Activated B cell treated with CpG ODN at 0.5 μM for 24 hours (primary cell): ENCODE data around the gene LAGE3. TPM values are rescaled to one million over a fixed set of nuclear protein-coding genes. Genes with fewer than 3 reads are reported as not detected.
A peak's percentile ranks its signal among the peaks of the same experiment; 100 is the strongest.

Experiments used
- ATAC-seq: fragments of 200-7000 bp; cut with Tn5 transposase; one replicate; pipeline ENCODE4 v1.10.0; 2021; ENCODE audit warnings: low read depth, mild to moderate bottlenecking, moderate library complexity
- CTCF ChIA-PET: fragments of 350-600 bp; sonication (Branson Sonifier 250); formaldehyde crosslinking; loops from one replicate; lab custom pipeline; 2021; ENCODE audit warnings: antibody characterized with exemption; lab: Charles Lee
- POLR2A ChIA-PET: fragments of 350-600 bp; sonication (Branson Sonifier 250); formaldehyde crosslinking; loops from one replicate; lab custom pipeline; 2021; ENCODE audit warnings: antibody characterized with exemption; lab: Charles Lee
- DNase-seq: peaks from one replicate; pipeline ENCODE4 v3.0.0; 2022
- H3K27ac Mint-ChIP-seq: one replicate; pipeline ENCODE4 v1.8.0; 2020; ENCODE audit warnings: mixed read lengths
- H3K27me3 Mint-ChIP-seq: one replicate; pipeline ENCODE4 v1.8.0; 2021; ENCODE audit warnings: mixed read lengths
- H3K36me3 Mint-ChIP-seq: one replicate; pipeline ENCODE4 v1.8.0; 2021; ENCODE audit warnings: low read depth, mixed read lengths
- H3K4me1 Mint-ChIP-seq: one replicate; pipeline ENCODE4 v1.8.0; 2021; ENCODE audit warnings: mixed read lengths
- H3K4me3 Mint-ChIP-seq: one replicate; pipeline ENCODE4 v1.8.0; 2020; ENCODE audit warnings: mild to moderate bottlenecking, mixed read lengths
- H3K9me3 Mint-ChIP-seq: one replicate; pipeline ENCODE4 v1.8.0; 2020; ENCODE audit warnings: mixed read lengths
- CTCF ChIP-seq: fragments of 200-600 bp; IDR thresholded peaks from one replicate; pipeline ENCODE4 v1.8.0; 2022; ENCODE audit warnings: antibody characterized with exemption, mild to moderate bottlenecking
- intact Hi-C: fragments of 100-400 bp; cut with micrococcal nuclease; formaldehyde crosslinking; loops from one replicate; pipeline ENCODE4 v1.15.1; 2024
- total RNA-seq: library from RNA; stranded (reverse); gene quantifications from 2 replicates; pipeline ENCODE4 v1.2.3, GENCODE V29; 2022

Gene LAGE3
- total RNA-seq, 1 donor from 2014 or later, result 16.6 TPM

- ATAC-seq (peak; percentile 69), DNase-seq (peak; percentile 62)
- intact Hi-C loops, result loop anchor here (1.0 to 5.0 kb wide), 4 partner anchors 9 to 42 kb away; partner anchors contain the start of genes ATP6AP1, LAGE3 and RPL10
- Mint-ChIP-seq H3K4me1 (peaks cover 22% of the 10 kb centered on the region), H3K4me3 (peak within 1 kb of the TSS; percentile 88), H3K36me3 (peaks cover 47% of the 10 kb centered on the region), H3K27me3 (no peaks in the 10 kb centered on the region), H3K9me3 (no peaks in the 10 kb centered on the region), H3K27ac (peak within 1 kb of the TSS; percentile 86)
- ChIA-PET CTCF (no interaction called here), POLR2A (interaction anchor here (1.0 kb wide), 1 partner anchor 9 kb away, joined by 3 read pairs; the partner anchor contains the start of gene ATP6AP1)
- TF ChIP-seq CTCF, result no peak
These were observed 41.9 kb downstream of the LAGE3 start, which contains the start of gene GDI1 for GRCh38 chrX:154436983-154437752. GDI1 (plus strand) TSS chrX:154437154; CDS start chrX:154437255, 101 bp downstream.

GRCh38 chrX:154436374-154436982 is 42.6 kb downstream of the LAGE3 start:
- Mint-ChIP-seq H3K27ac (peak overlapping the region; percentile 86), H3K4me1 (peaks cover 23% of the 10 kb centered on the region), H3K27me3 (no peaks in the 10 kb centered on the region), H3K36me3 (peaks cover 41% of the 10 kb centered on the region), H3K4me3 (peak overlapping the region; percentile 80), H3K9me3 (no peaks in the 10 kb centered on the region)
- peak; percentile 30 for DNase-seq
- ATAC-seq, result peak; percentile 77
- POLR2A ChIA-PET, result interaction anchor here (1.0 to 1.1 kb wide), 3 partner anchors 8 to 38 kb away, joined by 3 to 5 read pairs (median 3); partner anchors contain the start of genes ATP6AP1 and RPL10
- TF ChIP-seq CTCF, result no peak
- intact Hi-C loops, result loop anchor here (1.0 to 5.0 kb wide), 4 partner anchors 8 to 42 kb away; partner anchors contain the start of genes ATP6AP1, LAGE3 and RPL10
- CTCF ChIA-PET, result no interaction called here

GRCh38 chrX:154435171-154435733 is 43.8 kb downstream of the LAGE3 start:
- intact Hi-C loops, result loop anchor here (5.0 kb wide), 1 partner anchor 38 kb away; the partner anchor contains the start of gene RPL10
- ChIA-PET POLR2A (interaction anchor here (1.1 kb wide), 2 partner anchors 10 to 37 kb away, joined by 3 to 5 read pairs; partner anchors contain the start of gene RPL10), CTCF (no interaction called here)
- Mint-ChIP-seq H3K27ac (peak overlapping the region; percentile 7), H3K9me3 (no peaks in the 10 kb centered on the region), H3K27me3 (no peaks in the 10 kb centered on the region), H3K36me3 (peaks cover 38% of the 10 kb centered on the region), H3K4me3 (no peak overlapping the region), H3K4me1 (peaks cover 32% of the 10 kb centered on the region)
- no peak for TF ChIP-seq CTCF
- ATAC-seq (no peak), DNase-seq (no peak)

GRCh38 chrX:154434394-154435168 is 44.5 kb downstream of the LAGE3 start:
- intact Hi-C loops, result loop anchor here (5.0 kb wide), 1 partner anchor 37 kb away; the partner anchor contains the start of gene RPL10
- no peak overlapping the region for H3K27ac Mint-ChIP-seq
- ChIA-PET CTCF (no interaction called here), POLR2A (no interaction called here)
- no peak overlapping the region for H3K4me3 Mint-ChIP-seq
- ATAC-seq (no peak), DNase-seq (no peak)
- no peaks in the 10 kb centered on the region for H3K27me3 Mint-ChIP-seq
- peaks cover 34% of the 10 kb centered on the region for H3K36me3 Mint-ChIP-seq
- H3K9me3 Mint-ChIP-seq, result no peaks in the 10 kb centered on the region
- no peak for TF ChIP-seq CTCF
- H3K4me1 Mint-ChIP-seq, result peaks cover 34% of the 10 kb centered on the region
